OCI-LY1 (cell line): ENCODE measurements around the gene WNK1.

Experiments
- H2AFZ ChIP-seq: fragments of 200-600 bp; sonication (generic), shearing (Covaris generic); 2 replicates; pipeline ENCODE4 v1.6.0; 2014; ENCODE audit warnings: antibody characterized with exemption, mild to moderate bottlenecking, low read length
- H3F3A ChIP-seq: fragments of 200-600 bp; sonication (generic), shearing (Covaris generic); 2 replicates; pipeline ENCODE4 v1.6.0; 2014; ENCODE audit warnings: mild to moderate bottlenecking, antibody characterized with exemption, low read length, moderate library complexity; ENCODE audit not compliant: insufficient read depth
- H3K27ac ChIP-seq: fragments of 200-600 bp; sonication (generic); 2 replicates; pipeline ENCODE4 v1.5.1; 2014; ENCODE audit warnings: low read length, mixed run types, mild to moderate bottlenecking, low read depth; ENCODE audit not compliant: poor library complexity, severe bottlenecking
- H3K27me3 ChIP-seq: fragments of 200-600 bp; sonication (generic); 2 replicates; pipeline ENCODE4 v1.6.0; 2014; ENCODE audit warnings: antibody characterized with exemption, mild to moderate bottlenecking, low read length, moderate library complexity; ENCODE audit not compliant: insufficient read depth
- H3K36me3 ChIP-seq: fragments of 200-600 bp; sonication (generic); 2 replicates; pipeline ENCODE4 v1.6.1; 2014; ENCODE audit warnings: mild to moderate bottlenecking, antibody characterized with exemption, low read length, moderate library complexity, mixed read lengths; ENCODE audit not compliant: insufficient read depth
- H3K4me1 ChIP-seq: fragments of 200-600 bp; sonication (generic); 2 replicates; pipeline ENCODE4 v1.5.1; 2014; ENCODE audit warnings: mild to moderate bottlenecking, low read length, moderate library complexity; ENCODE audit not compliant: insufficient read depth, severe bottlenecking
- H3K4me2 ChIP-seq: fragments of 200-600 bp; sonication (generic), shearing (Covaris generic); 2 replicates; pipeline ENCODE4 v1.6.1; 2014; ENCODE audit warnings: low read length
- H3K4me3 ChIP-seq: fragments of 200-600 bp; sonication (generic); 2 replicates; pipeline ENCODE4 v1.5.1; 2014; ENCODE audit warnings: low read length, low read depth, mild to moderate bottlenecking, mixed read lengths; ENCODE audit not compliant: poor library complexity, severe bottlenecking
- H3K79me2 ChIP-seq: fragments of 200-600 bp; shearing (Covaris generic); 2 replicates; pipeline ENCODE4 v1.6.1; 2016; ENCODE audit warnings: mixed run types, low read length, mixed read lengths; ENCODE audit not compliant: insufficient read depth
- H3K9ac ChIP-seq: fragments of 200-600 bp; sonication (generic), shearing (Covaris generic); 2 replicates; pipeline ENCODE4 v1.6.1; 2014; ENCODE audit warnings: mild to moderate bottlenecking, low read length, mixed read lengths
- H3K9me2 ChIP-seq: fragments of 200-600 bp; sonication (generic), shearing (Covaris generic); 2 replicates; pipeline ENCODE4 v1.6.1; 2014; ENCODE audit warnings: low read depth, mild to moderate bottlenecking, low read length, mixed read lengths
- H3K9me3 ChIP-seq: fragments of 200-600 bp; shearing (Covaris generic); 2 replicates; pipeline ENCODE4 v1.6.1; 2014; ENCODE audit warnings: low read length, mixed read lengths
- H4K20me1 ChIP-seq: fragments of 200-600 bp; sonication (generic), shearing (Covaris generic); 2 replicates; pipeline ENCODE4 v1.6.0; 2016; ENCODE audit warnings: mild to moderate bottlenecking, low read length; ENCODE audit not compliant: insufficient read depth
- CTCF ChIP-seq: fragments of 200-600 bp; sonication (generic), shearing (Covaris generic); IDR thresholded peaks from 2 replicates; pipeline ENCODE4 v1.5.1; 2017; ENCODE audit warnings: mild to moderate bottlenecking, antibody characterized with exemption, low read length, moderate library complexity, mixed read lengths
- EZH2 ChIP-seq: fragments of 200-600 bp; sonication (generic), shearing (Covaris generic); IDR thresholded peaks from 2 replicates; pipeline ENCODE4 v1.8.0; 2017; ENCODE audit warnings: borderline replicate concordance, mixed run types, mild to moderate bottlenecking, antibody characterized with exemption, low read length, moderate library complexity, mixed read lengths

WNK1 gene

GRCh38 chr12:948238-948637 lies 195.9 kb downstream of the WNK1 start:
- peaks cover 32% of the 10 kb centered on the region for H3K79me2 ChIP-seq
- H4K20me1 ChIP-seq: no peaks in the 10 kb centered on the region
- TF ChIP-seq EZH2: no peak
- TF ChIP-seq CTCF: no peak
- H3K27ac ChIP-seq: no peak overlapping the region
- peak overlapping the region; percentile 88 for H3K4me3 ChIP-seq
- peak overlapping the region; percentile 94; the same call in 1 of the 2 replicates for H3K9ac ChIP-seq
- H3K9me3 ChIP-seq: no peaks in the 10 kb centered on the region
- peak overlapping the region; percentile 74 for H3K4me2 ChIP-seq
- peaks cover 14% of the 10 kb centered on the region; the same call in 1 of the 2 replicates for H3F3A ChIP-seq
- peaks cover 12% of the 10 kb centered on the region; the same call in 1 of the 2 replicates for H3K36me3 ChIP-seq
- H2AFZ ChIP-seq: no peak overlapping the region
- H3K27me3 ChIP-seq: no peaks in the 10 kb centered on the region
- H3K4me1 ChIP-seq: peaks cover 30% of the 10 kb centered on the region
- no peaks in the 10 kb centered on the region for H3K9me2 ChIP-seq

DNA sequence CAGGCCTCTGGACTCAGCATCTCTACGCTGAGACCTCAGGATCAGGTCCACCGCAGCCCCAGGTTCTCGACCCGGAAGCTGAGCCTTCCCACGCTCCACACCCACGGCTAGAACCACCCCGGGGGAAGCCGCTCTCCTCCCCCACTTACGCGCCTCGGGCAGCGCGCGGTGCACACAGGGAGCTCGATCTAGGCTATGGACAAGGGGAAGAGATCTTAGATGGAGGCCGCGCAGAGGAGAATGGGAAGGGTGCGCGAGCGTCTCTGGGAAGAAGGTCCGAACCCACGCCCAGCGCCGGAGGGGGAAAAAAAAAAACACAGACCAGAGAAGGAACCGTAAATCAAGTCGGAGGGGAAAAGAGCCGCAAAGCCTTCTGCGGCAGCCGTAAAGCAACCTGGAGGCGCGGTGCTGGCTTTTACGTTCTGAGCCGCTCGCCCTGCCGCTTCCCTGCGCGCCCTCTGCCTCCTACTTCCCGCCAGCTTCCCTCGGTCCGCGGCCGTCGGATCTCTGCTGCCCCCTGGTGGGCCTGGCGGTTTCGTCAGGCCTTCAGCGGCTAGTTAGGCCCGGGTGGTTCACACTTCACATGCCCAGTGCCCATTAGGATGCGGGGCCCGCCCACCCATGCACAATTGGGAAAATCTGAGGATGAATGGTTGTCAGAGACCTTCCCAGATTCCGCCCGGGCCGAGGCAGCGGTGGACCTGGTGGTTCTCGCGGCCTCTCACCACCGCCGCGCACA lies 197.2 kb downstream of the WNK1 start, which contains the start of gene RAD52:
Gene RAD52 (minus strand): TSS at position 242 of the 739 bp plus-strand sequence. CDS start 16,636 bp downstream, outside the sequence.
- peak within 1 kb of the TSS; percentile 88 for H3K4me3 ChIP-seq
- H3K9me3 ChIP-seq: 0 out of 2 replicates have a peak, but pooled peaks cover 4% of the 10 kb centered on the region
- peaks cover 14% of the 10 kb centered on the region; the same call in 1 of the 2 replicates for H3F3A ChIP-seq
- TF ChIP-seq CTCF: peak; percentile 99
- no peak for TF ChIP-seq EZH2
- H3K79me2 ChIP-seq: peaks cover 32% of the 10 kb centered on the region
- no peaks in the 10 kb centered on the region for H4K20me1 ChIP-seq
- H3K4me1 ChIP-seq: peaks cover 33% of the 10 kb centered on the region
- no peaks in the 10 kb centered on the region for H3K27me3 ChIP-seq
- no peaks in the 10 kb centered on the region for H3K36me3 ChIP-seq
- peak within 1 kb of the TSS; percentile 89 for H3K27ac ChIP-seq
- peak within 1 kb of the TSS; percentile 94 for H3K9ac ChIP-seq
- H2AFZ ChIP-seq: 0 out of 2 replicates have a peak within 1 kb of the TSS, but pooled peaks have one; percentile 17
- no peaks in the 10 kb centered on the region for H3K9me2 ChIP-seq
- peak within 1 kb of the TSS; percentile 74 for H3K4me2 ChIP-seq

DNA sequence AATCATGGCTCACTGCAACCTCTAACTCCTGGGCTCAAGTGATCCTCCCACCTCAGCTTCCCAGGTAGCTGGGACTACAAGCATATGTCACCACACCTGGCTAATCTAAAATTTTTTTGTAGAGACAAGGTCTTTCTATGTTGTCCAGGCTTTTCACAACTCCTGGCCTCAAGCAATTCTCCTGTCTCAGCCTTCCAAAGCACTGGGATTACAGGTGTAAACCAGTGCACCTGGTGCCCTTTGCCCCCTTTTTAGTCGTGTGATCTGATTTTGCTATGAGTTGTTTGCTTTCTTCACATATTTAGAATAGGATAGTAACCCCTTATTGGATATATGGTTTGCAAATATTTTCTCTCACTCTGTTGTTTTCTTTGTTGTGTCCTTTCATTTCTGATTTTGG lies 198.8 kb downstream of the WNK1 start:
- no peaks in the 10 kb centered on the region for H3K9me2 ChIP-seq
- TF ChIP-seq EZH2: no peak
- TF ChIP-seq CTCF: no peak
- H3K79me2 ChIP-seq: peaks cover 28% of the 10 kb centered on the region
- no peaks in the 10 kb centered on the region for H3K36me3 ChIP-seq
- H3F3A ChIP-seq: peaks cover 14% of the 10 kb centered on the region; the same call in 1 of the 2 replicates
- no peaks in the 10 kb centered on the region for H4K20me1 ChIP-seq
- 0 out of 2 replicates have a peak, but pooled peaks cover 4% of the 10 kb centered on the region for H3K9me3 ChIP-seq
- no peak overlapping the region for H3K27ac ChIP-seq
- H3K4me1 ChIP-seq: peaks cover 29% of the 10 kb centered on the region
- H3K4me3 ChIP-seq: no peak overlapping the region
- no peak overlapping the region for H3K4me2 ChIP-seq
- no peaks in the 10 kb centered on the region for H3K27me3 ChIP-seq
- no peak overlapping the region for H3K9ac ChIP-seq
- no peak overlapping the region for H2AFZ ChIP-seq
